ENCODE data around the gene KRTAP10-11. TPM values are rescaled to one million over a fixed set of nuclear protein-coding genes. Genes with fewer than 3 reads are reported as not detected.

The KRTAP10-11 gene
- total RNA-seq, 4 donors from 2014 or later, result not detected

DNA sequence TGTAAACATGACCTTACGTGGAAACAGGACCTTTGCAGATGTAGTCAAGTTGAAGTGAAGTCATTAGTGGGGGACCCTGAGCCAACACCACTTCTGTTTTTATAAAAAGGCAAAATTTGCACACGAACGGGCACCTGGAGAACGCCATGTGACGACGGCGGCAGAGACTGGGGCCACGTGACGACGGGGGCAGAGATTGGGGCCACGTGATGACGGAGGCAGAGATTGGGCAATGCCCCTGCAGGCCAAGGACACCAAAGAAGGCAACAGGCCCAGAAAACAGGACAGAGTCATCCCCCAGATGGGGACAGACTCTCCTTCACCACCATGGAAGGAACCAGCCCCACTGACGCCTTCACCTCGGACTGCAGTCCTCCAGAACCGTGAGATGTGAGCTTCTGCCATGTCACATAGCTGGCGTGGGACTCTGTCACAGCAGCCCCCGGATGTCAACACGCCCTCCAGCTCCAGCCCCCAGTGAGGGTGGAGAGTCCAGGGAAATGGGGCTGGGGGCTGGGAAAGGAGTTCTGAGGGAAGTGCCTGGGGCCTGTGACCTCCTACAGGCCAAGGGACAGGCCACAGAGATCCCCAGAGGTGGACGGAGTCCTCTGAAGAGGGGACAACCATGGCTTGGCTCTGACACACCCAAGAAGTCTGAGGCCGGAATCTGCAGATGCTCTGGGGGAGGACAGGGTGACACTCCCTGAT lies 4.2 kb downstream of the KRTAP10-11 start:
- DNase-seq, result no peak

DNA sequence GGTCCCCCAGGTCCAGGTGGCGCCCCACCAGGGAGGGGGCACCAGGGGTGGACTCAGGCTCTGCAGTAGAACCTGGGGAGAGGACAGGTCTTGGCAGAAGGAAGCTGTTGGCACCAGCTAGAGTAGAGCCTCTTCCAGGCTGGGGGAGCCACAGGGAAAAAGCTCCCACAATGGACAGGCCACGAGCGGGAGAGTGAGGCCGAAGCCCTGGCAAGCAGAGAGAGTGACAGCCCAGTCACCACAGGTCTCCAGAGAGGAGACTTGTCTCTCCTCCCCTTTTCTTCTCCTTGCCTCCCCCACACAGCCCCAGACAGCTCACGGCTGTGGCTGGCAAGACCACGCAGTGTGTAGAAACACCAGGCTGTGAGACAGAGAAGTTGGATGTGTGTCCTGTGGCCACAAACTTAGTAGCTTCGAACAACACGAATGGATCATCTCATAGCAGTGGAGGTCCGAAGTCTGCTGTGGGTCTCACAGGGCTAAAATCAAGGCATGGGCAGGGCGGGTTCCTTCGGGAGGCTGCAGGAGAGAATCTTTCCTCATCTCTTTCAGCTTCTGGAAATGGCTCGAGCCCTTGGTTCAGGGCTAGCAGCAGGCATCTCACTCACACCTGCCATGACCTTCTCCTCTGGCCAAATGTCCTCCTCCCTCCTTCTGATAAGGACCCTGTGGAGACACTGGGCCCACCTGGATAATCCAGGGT lies 4.9 kb downstream of the KRTAP10-11 start:
- intact Hi-C loops (cut with DNase I), result no loop called here
- no peak for TF ChIP-seq POLR2A (IDR thresholded peaks at IDR 0.05)
- TF ChIP-seq, protein P1, sequence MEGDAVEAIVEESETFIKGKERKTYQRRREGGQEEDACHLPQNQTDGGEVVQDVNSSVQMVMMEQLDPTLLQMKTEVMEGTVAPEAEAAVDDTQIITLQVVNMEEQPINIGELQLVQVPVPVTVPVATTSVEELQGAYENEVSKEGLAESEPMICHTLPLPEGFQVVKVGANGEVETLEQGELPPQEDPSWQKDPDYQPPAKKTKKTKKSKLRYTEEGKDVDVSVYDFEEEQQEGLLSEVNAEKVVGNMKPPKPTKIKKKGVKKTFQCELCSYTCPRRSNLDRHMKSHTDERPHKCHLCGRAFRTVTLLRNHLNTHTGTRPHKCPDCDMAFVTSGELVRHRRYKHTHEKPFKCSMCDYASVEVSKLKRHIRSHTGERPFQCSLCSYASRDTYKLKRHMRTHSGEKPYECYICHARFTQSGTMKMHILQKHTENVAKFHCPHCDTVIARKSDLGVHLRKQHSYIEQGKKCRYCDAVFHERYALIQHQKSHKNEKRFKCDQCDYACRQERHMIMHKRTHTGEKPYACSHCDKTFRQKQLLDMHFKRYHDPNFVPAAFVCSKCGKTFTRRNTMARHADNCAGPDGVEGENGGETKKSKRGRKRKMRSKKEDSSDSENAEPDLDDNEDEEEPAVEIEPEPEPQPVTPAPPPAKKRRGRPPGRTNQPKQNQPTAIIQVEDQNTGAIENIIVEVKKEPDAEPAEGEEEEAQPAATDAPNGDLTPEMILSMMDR (IDR thresholded peaks at IDR 0.05), result no peak
- 96 to 98% methylated on average over 7 to 12 of the region's 12 CpGs for WGBS, 2 donors
- Histone ChIP-seq H3K36me3 (no peaks in the 10 kb centered on the region), H3K27ac (no peak overlapping the region), H3K27me3 (no peaks in the 10 kb centered on the region), H3K4me3 (replicated peaks in 1 of 3) (no peak overlapping the region), H3K4me1 (no peaks in the 10 kb centered on the region), H3K9me3 (no peaks in the 10 kb centered on the region)
- no peak for DNase-seq

More for the DNA sequence above, 4.2 kb downstream of the KRTAP10-11 start:
- H3K27ac ChIP-seq, result no peak overlapping the region
- H3K4me3 ChIP-seq (replicated peaks in 1 of 3), result no peak overlapping the region
- 90 to 93% methylated on average over 17 to 20 of the region's 20 CpGs for WGBS, 2 donors
- H3K9me3 ChIP-seq, result no peaks in the 10 kb centered on the region
- no peaks in the 10 kb centered on the region for H3K4me1 ChIP-seq
- TF ChIP-seq POLR2A (IDR thresholded peaks at IDR 0.05), result no peak
- TF ChIP-seq, protein P1 (IDR thresholded peaks at IDR 0.05), result no peak
- no peaks in the 10 kb centered on the region for H3K27me3 ChIP-seq
- H3K36me3 ChIP-seq, result no peaks in the 10 kb centered on the region
- intact Hi-C loops (cut with DNase I), result no loop called here

DNA sequence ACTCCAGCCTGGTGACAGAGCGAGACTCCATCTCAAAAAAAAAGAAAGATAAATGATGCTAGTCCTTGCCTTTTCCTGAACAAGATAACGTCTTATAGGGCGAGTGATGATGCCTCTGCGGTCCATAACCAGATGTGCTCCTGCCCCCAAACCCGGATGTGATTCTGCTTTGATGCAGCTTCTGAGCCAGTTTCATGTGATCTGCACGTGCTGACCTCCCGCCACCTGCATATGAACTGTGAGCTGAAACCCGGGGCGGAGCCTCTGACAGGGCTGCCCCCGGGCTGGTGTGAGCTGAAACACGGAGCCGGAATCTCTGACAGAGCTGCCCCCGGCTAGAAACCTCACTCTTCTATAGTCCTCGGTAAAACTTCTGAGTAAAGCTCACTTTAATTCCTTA lies 6.9 kb downstream of the KRTAP10-11 start:
- Histone ChIP-seq H3K4me1 (no peaks in the 10 kb centered on the region), H3K4me3 (replicated peaks in 1 of 3) (no peak overlapping the region), H3K27ac (no peak overlapping the region), H3K27me3 (no peaks in the 10 kb centered on the region), H3K9me3 (no peaks in the 10 kb centered on the region), H3K36me3 (no peaks in the 10 kb centered on the region)
- DNase-seq, result no peak
- intact Hi-C loops (cut with DNase I), result no loop called here
- 78 to 80% methylated on average over 14 of the region's 14 CpGs for WGBS, 2 donors
- TF ChIP-seq POLR2A (IDR thresholded peaks at IDR 0.05), result no peak
- TF ChIP-seq, protein P1 (IDR thresholded peaks at IDR 0.05), result no peak

DNA sequence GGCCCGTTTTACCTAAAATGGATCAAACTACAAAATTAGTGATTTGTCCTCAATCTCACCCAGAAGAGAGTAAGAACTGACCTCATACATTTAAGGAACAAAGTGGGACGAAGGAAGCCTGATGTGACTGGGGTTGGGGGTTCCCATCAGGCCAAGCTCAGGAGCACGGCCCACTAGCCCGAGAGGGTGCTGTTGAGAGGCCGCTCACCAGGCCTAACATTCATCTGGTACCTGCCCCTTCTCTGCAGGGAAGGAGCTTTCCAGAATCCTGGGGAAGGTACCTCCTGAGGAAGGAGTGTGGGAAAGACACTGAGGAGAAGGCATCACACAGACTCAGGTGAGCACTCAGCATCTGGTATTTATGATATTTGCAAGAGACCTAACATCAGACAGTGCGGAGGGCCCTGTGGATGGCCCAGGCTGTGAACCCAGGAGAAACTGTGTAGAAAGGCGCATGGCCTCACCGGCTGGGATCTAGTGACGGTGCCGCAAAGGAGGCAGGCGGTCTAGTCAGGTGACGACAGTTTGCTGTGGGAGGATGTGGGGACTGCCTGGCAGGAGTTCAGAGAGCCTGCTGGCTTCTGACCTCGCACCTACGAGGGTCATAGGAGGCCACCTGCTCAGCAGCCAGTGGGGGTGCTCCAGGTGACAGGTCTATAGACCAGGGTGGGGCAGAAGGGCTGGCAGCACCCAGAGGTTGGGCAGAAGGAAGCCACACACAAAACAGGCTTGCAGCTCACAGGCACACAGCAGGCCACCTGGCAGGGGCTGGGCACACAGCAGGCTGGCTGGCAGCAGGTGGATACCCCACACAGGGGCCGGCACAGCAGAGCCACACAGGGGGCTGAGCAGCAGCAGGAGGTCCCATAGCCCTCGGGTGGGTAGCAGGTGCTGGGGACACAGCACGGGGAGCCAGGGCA lies 7.7 kb downstream of the KRTAP10-11 start:
- TF ChIP-seq, protein P1 (IDR thresholded peaks at IDR 0.05), result no peak
- no peak for TF ChIP-seq POLR2A (IDR thresholded peaks at IDR 0.05)
- 89 to 91% methylated on average over 13 to 15 of the region's 17 CpGs for WGBS, 2 donors
- intact Hi-C loops (cut with DNase I), result no loop called here

More for the DNA sequence above, 7.7 kb downstream of the KRTAP10-11 start:
- Histone ChIP-seq H3K9me3 (no peaks in the 10 kb centered on the region), H3K27me3 (no peaks in the 10 kb centered on the region), H3K27ac (no peak overlapping the region), H3K36me3 (no peaks in the 10 kb centered on the region), H3K4me1 (no peaks in the 10 kb centered on the region), H3K4me3 (replicated peaks in 1 of 3) (no peak overlapping the region)
- DNase-seq, result peak; percentile 7 to 8
